Lung (tissue), 12 donors: ENCODE results near the gene TMEM135. TPM values are rescaled to one million over a fixed set of nuclear protein-coding genes. Genes with fewer than 3 reads are reported as not detected.

Source experiments
- ATAC-seq: fragments of 200-7000 bp; cut with Tn5 transposase; one replicate; pipeline ENCODE4 v1.9.1; 2020; ENCODE audit warnings: moderate number of reproducible peaks; ENCODE audit not compliant: insufficient read depth, low FRiP score
- DNase-seq, 3 donors: peaks; one replicate each; pipeline ENCODE4 v3.0.0-alpha.2; 2013 to 2017
- H3K27ac ChIP-seq, 2 donors: one replicate each; pipeline ENCODE4 v1.5.1; 2013; ENCODE audit warnings: mild to moderate bottlenecking in 2 of 2, moderate library complexity in 2 of 2, control low read depth in 1 of 2, inconsistent platforms in 1 of 2, low read depth in 1 of 2, low read length in 1 of 2
- H3K27me3 ChIP-seq, 3 donors: one replicate each; pipeline ENCODE4 v1.5.1; 2013; ENCODE audit warnings: low read length in 2 of 3; ENCODE audit not compliant: control insufficient read depth in 3 of 3, insufficient read depth in 3 of 3
- H3K36me3 ChIP-seq, 4 donors: one replicate each; pipeline ENCODE4 v1.5.1; 2013; ENCODE audit warnings: low read length in 4 of 4, mild to moderate bottlenecking in 1 of 4, moderate library complexity in 1 of 4; ENCODE audit not compliant: control insufficient read depth in 4 of 4, insufficient read depth in 4 of 4
- H3K4me1 ChIP-seq, 5 donors: one replicate each; pipeline ENCODE4 v1.5.1; 2013; ENCODE audit warnings: low read length in 5 of 5, mild to moderate bottlenecking in 2 of 5, moderate library complexity in 1 of 5; ENCODE audit not compliant: control insufficient read depth in 5 of 5, insufficient read depth in 5 of 5
- H3K4me3 ChIP-seq: one replicate; pipeline ENCODE4 v1.5.1; 2013; ENCODE audit warnings: mild to moderate bottlenecking, control low read depth, moderate library complexity
- H3K9ac ChIP-seq, 2 donors: one replicate each; pipeline ENCODE4 v1.5.1; 2013; ENCODE audit warnings: low read length in 2 of 2, control low read depth in 1 of 2; ENCODE audit not compliant: insufficient read depth in 1 of 2
- H3K9me3 ChIP-seq, 4 donors: one replicate each; pipeline ENCODE4 v1.5.1; 2013; ENCODE audit warnings: low read length in 3 of 4, mild to moderate bottlenecking in 1 of 4, moderate library complexity in 1 of 4; ENCODE audit not compliant: control insufficient read depth in 4 of 4, insufficient read depth in 3 of 4
- CTCF ChIP-seq: IDR thresholded peaks from 2 replicates; pipeline ENCODE4 v1.5.1; 2012; ENCODE audit warnings: mild to moderate bottlenecking; ENCODE audit errors: control extremely low read depth, extremely low read depth
- WGBS, 2 donors: extraction: QIAGEN DNeasy Blood & Tissue Kit; methylation state at CpG; one replicate each; pipeline ENCODE4 v1.1.7; 2013; 5-methylcytosine and 5-hydroxymethylcytosine counted together
- polyA plus RNA-seq, 2 donors: library from polyadenylated mRNA; stranded (reverse); fragments of 200-250 nt; gene quantifications; one replicate each; pipeline ENCODE4 v1.2.1, GENCODE V29; 2013
- total RNA-seq, 2 donors: library from RNA; depleted of rRNA in 1 of 2; stranded (reverse); fragments of >200 nt in 1 of 2; gene quantifications; one replicate each; pipeline ENCODE4 v1.2.1, GENCODE V29; 2014 to 2021
- donor health status: control.
- donor health status: control.
- donor health status: Bipolar disorder and iron deficiency.
- donor health status: healthy.
- donor health status: DM: yes; HTN: yes; CAD: no.

TMEM135 gene
- total and polyA plus RNA-seq, 4 donors = 5.9 to 42.0 (median 11.5) TPM

- Histone ChIP-seq H3K9me3 (no peaks in the 10 kb centered on the region), H3K4me3 (no peak overlapping the region), H3K27ac (no peak overlapping the region), H3K27me3 (no peaks in the 10 kb centered on the region), H3K36me3 (no peaks in the 10 kb centered on the region), H3K4me1 (peaks cover 0 to 25% (median 5%) of the 10 kb centered on the region in 5 donors), H3K9ac (no peak overlapping the region)
- DNase-seq = no peak
- WGBS, 2 donors = 84 to 88% methylated on average over 6 of the region's 6 CpGs
- no peak for TF ChIP-seq CTCF
- no peak for ATAC-seq
Measured at GRCh38 chr11:87359401-87359800, 321.7 kb downstream of the TMEM135 start.

GRCh38 chr11:87361891-87362290, 324.2 kb downstream of the TMEM135 start:
- no peak for DNase-seq
- H3K4me1 ChIP-seq = peaks cover 0 to 3% (median 2%) of the 10 kb centered on the region in 5 donors
- H3K4me3 ChIP-seq = no peak overlapping the region
- no peak overlapping the region for H3K27ac ChIP-seq
- no peaks in the 10 kb centered on the region for H3K36me3 ChIP-seq
- TF ChIP-seq CTCF = no peak
- no peaks in the 10 kb centered on the region for H3K9me3 ChIP-seq
- ATAC-seq = no peak
- H3K27me3 ChIP-seq = no peaks in the 10 kb centered on the region
- 95 to 96% methylated on average over 5 of the region's 5 CpGs for WGBS, 2 donors
- no peak overlapping the region for H3K9ac ChIP-seq

GRCh38 chr11:87366346-87366745, 328.6 kb downstream of the TMEM135 start:
- Histone ChIP-seq H3K9ac (no peak overlapping the region), H3K9me3 (no peaks in the 10 kb centered on the region), H3K27me3 (no peaks in the 10 kb centered on the region), H3K36me3 (no peaks in the 10 kb centered on the region), H3K27ac (no peak overlapping the region), H3K4me1 (peaks cover 0 to 3% (median 0%) of the 10 kb centered on the region in 5 donors), H3K4me3 (no peak overlapping the region)
- no peak for TF ChIP-seq CTCF
- DNase-seq (no peak), ATAC-seq (no peak)

- no peaks in the 10 kb centered on the region for H3K9me3 ChIP-seq
- H3K27me3 ChIP-seq = no peaks in the 10 kb centered on the region
- H3K27ac ChIP-seq = no peak overlapping the region
- WGBS, 2 donors = 85 to 86% methylated on average over 2 of the region's 2 CpGs
- H3K4me3 ChIP-seq = no peak overlapping the region
- DNase-seq (no peak), ATAC-seq (no peak)
- no peak for TF ChIP-seq CTCF
- no peaks in the 10 kb centered on the region for H3K36me3 ChIP-seq
- H3K4me1 ChIP-seq = peaks cover 0 to 3% (median 0%) of the 10 kb centered on the region in 5 donors
- no peak overlapping the region for H3K9ac ChIP-seq
Measured at GRCh38 chr11:87366763-87367405, 329.1 kb downstream of the TMEM135 start.
